ENCODE measurements around the gene MRC1.

DNA sequence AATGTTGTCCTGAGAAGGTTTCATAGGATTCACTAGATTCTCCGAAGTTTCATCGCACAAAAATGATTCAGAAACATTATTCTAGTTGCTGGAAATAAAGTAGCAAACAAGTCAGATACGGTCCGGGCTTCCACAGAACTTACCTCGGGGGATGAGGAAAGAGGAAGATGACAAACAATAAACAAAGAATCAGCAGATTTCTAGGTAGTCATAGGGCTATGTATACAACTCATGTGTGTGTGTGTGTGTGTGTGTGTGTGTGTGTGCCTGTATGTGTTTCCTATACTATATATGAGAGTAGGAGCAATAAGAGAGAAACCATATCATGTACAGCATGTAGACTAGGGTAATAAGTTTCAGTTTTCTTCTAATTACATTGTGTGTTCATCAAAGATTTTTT is 40.7 kb upstream of the MRC1 start:
- TF ChIP-seq, protein P1, sequence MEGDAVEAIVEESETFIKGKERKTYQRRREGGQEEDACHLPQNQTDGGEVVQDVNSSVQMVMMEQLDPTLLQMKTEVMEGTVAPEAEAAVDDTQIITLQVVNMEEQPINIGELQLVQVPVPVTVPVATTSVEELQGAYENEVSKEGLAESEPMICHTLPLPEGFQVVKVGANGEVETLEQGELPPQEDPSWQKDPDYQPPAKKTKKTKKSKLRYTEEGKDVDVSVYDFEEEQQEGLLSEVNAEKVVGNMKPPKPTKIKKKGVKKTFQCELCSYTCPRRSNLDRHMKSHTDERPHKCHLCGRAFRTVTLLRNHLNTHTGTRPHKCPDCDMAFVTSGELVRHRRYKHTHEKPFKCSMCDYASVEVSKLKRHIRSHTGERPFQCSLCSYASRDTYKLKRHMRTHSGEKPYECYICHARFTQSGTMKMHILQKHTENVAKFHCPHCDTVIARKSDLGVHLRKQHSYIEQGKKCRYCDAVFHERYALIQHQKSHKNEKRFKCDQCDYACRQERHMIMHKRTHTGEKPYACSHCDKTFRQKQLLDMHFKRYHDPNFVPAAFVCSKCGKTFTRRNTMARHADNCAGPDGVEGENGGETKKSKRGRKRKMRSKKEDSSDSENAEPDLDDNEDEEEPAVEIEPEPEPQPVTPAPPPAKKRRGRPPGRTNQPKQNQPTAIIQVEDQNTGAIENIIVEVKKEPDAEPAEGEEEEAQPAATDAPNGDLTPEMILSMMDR (optimal IDR thresholded peaks at IDR 0.05 in 1 of 3, IDR thresholded peaks at IDR 0.05 in 1 of 3, conservative IDR thresholded peaks at IDR 0.05 in 1 of 3; ENCODE audit: extremely low read depth in 1 of 3, insufficient read depth in 2 of 3, low read length in 3 of 3), result no peak
- no peak for TF ChIP-seq EZH2 (IDR thresholded peaks at IDR 0.05; ENCODE audit: low read length)
